ENCODE data around the gene IFITM1. TPM values are rescaled to one million over a fixed set of nuclear protein-coding genes. Genes with fewer than 3 reads are reported as not detected.

IFITM1 gene
- total and polyA plus RNA-seq, 8 donors: 10.0 to 54.5 (median 26.4) TPM

DNA sequence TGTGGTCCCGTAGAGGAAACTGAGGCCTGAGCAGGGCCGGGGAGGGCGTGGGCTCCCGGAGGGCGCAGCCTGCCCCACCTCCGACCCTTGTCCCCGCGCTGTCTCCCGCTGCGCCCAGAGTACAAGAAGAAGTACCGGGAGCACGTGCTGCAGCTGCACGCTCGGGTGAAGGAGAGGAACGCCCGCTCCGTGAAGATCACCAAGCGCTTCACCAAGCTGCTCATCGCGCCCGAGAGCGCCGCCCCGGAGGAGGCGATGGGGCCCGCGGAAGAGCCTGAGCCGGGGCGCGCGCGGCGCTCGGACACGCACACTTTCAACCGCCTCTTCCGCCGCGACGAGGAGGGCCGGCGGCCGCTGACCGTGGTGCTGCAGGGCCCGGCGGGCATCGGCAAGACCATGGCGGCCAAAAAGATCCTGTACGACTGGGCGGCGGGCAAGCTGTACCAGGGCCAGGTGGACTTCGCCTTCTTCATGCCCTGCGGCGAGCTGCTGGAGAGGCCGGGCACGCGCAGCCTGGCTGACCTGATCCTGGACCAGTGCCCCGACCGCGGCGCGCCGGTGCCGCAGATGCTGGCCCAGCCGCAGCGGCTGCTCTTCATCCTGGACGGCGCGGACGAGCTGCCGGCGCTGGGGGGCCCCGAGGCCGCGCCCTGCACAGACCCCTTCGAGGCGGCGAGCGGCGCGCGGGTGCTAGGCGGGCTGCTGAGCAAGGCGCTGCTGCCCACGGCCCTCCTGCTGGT lies 33.7 kb upstream of the IFITM1 start:
- FAIRE-seq (no peak), ATAC-seq (peak; percentile 75 to 89 (median 82)), DNase-seq (peak; percentile 54 to 92 (median 78))
- intact Hi-C loops (cut with DNase I): no loop called here
- H3K4me3 ChIP-seq: peak overlapping the region in 3 of 4 donors; percentile 10 to 41 (median 20)
- H3K4me1 ChIP-seq: peaks cover 0 to 20% (median 0%) of the 10 kb centered on the region in 3 donors
- TF ChIP-seq, protein P1, sequence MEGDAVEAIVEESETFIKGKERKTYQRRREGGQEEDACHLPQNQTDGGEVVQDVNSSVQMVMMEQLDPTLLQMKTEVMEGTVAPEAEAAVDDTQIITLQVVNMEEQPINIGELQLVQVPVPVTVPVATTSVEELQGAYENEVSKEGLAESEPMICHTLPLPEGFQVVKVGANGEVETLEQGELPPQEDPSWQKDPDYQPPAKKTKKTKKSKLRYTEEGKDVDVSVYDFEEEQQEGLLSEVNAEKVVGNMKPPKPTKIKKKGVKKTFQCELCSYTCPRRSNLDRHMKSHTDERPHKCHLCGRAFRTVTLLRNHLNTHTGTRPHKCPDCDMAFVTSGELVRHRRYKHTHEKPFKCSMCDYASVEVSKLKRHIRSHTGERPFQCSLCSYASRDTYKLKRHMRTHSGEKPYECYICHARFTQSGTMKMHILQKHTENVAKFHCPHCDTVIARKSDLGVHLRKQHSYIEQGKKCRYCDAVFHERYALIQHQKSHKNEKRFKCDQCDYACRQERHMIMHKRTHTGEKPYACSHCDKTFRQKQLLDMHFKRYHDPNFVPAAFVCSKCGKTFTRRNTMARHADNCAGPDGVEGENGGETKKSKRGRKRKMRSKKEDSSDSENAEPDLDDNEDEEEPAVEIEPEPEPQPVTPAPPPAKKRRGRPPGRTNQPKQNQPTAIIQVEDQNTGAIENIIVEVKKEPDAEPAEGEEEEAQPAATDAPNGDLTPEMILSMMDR (IDR thresholded peaks at IDR 0.05): no peak
- H3K27me3 ChIP-seq: peaks cover 0 to 32% (median 14%) of the 10 kb centered on the region in 4 donors
- H3K27ac ChIP-seq: no peak overlapping the region
- 1 to 3% methylated on average over 58 to 85 of the region's 85 CpGs for WGBS, 2 donors
- H3K36me3 ChIP-seq: no peaks in the 10 kb centered on the region
- no peaks in the 10 kb centered on the region for H3K9me3 ChIP-seq

DNA sequence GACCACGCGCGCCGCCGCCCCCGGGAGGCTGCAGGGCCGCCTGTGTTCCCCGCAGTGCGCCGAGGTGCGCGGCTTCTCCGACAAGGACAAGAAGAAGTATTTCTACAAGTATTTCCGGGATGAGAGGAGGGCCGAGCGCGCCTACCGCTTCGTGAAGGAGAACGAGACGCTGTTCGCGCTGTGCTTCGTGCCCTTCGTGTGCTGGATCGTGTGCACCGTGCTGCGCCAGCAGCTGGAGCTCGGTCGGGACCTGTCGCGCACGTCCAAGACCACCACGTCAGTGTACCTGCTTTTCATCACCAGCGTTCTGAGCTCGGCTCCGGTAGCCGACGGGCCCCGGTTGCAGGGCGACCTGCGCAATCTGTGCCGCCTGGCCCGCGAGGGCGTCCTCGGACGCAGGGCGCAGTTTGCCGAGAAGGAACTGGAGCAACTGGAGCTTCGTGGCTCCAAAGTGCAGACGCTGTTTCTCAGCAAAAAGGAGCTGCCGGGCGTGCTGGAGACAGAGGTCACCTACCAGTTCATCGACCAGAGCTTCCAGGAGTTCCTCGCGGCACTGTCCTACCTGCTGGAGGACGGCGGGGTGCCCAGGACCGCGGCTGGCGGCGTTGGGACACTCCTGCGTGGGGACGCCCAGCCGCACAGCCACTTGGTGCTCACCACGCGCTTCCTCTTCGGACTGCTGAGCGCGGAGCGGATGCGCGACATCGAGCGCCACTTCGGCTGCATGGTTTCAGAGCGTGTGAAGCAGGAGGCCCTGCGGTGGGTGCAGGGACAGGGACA lies 32.9 kb upstream of the IFITM1 start:
- no peaks in the 10 kb centered on the region for H3K9me3 ChIP-seq
- no peak for FAIRE-seq
- peak in 3 of 6 donors; percentile 9 to 79 (median 23) for DNase-seq
- TF ChIP-seq, protein P1 (IDR thresholded peaks at IDR 0.05): no peak
- WGBS, 2 donors: 10 to 11% methylated on average over 65 to 79 of the region's 79 CpGs
- H3K27ac ChIP-seq: no peak overlapping the region
- peak overlapping the region in 1 of 4 donors; percentile 41 for H3K4me3 ChIP-seq
- peaks cover 0 to 20% (median 0%) of the 10 kb centered on the region in 3 donors for H3K4me1 ChIP-seq
- no peaks in the 10 kb centered on the region for H3K36me3 ChIP-seq
- intact Hi-C loops (cut with DNase I): no loop called here
- ATAC-seq: peak in 3 of 4 donors; percentile 2 to 6 (median 4)
- H3K27me3 ChIP-seq: peaks cover 0 to 32% (median 14%) of the 10 kb centered on the region in 4 donors

DNA sequence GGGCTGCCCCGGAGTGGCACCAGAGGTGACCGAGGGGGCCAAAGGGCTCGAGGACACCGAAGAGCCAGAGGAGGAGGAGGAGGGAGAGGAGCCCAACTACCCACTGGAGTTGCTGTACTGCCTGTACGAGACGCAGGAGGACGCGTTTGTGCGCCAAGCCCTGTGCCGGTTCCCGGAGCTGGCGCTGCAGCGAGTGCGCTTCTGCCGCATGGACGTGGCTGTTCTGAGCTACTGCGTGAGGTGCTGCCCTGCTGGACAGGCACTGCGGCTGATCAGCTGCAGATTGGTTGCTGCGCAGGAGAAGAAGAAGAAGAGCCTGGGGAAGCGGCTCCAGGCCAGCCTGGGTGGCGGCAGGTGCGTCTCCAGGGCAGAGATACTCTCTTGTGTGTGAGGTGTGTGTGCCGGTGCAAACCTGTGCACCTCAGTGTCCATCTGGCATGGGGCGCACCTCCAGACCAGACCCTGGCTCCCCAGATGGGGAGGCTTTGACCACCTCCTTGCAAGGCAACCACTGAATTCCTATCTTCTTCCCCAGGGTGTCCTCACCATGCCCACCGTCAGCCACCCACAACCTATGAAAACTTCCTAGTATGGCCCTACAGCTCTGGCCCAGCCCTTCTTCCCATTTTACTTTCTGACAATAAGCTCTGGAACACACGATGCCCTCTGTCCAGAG lies 32.2 kb upstream of the IFITM1 start:
- Histone ChIP-seq H3K27me3 (peaks cover 0 to 32% (median 14%) of the 10 kb centered on the region in 4 donors), H3K4me3 (peak overlapping the region in 1 of 4 donors; percentile 41), H3K36me3 (no peaks in the 10 kb centered on the region), H3K4me1 (peaks cover 0 to 20% (median 0%) of the 10 kb centered on the region in 3 donors), H3K9me3 (no peaks in the 10 kb centered on the region), H3K27ac (no peak overlapping the region)
- FAIRE-seq (no peak), ATAC-seq (no peak), DNase-seq (peak in 2 of 6 donors; percentile 7 to 56)
- TF ChIP-seq, protein P1 (IDR thresholded peaks at IDR 0.05): no peak
- intact Hi-C loops (cut with DNase I): no loop called here
- 27 to 30% methylated on average over 24 to 26 of the region's 26 CpGs for WGBS, 2 donors

DNA sequence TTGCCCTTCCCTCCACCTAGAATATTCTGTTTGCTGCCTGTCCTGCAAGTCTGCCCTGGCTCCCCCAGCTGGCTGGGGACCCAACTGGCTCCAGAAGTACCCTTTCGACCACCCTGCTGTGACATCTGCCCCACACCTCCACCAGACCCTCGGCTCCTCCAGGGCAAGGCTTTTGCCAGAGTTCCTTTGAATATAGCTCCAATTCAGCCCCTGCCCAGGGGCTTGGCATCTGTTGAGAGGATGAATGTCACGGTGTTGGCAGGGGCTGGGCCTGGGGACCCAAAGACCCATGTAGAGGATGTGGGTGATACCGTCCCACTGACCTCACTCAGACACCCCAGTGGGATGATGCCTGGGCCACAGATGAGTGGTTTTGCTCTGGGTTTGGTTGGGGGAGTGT lies 31.7 kb upstream of the IFITM1 start:
- peaks cover 0 to 32% (median 14%) of the 10 kb centered on the region in 4 donors for H3K27me3 ChIP-seq
- H3K9me3 ChIP-seq: no peaks in the 10 kb centered on the region
- no peak overlapping the region for H3K27ac ChIP-seq
- FAIRE-seq (no peak), DNase-seq (peak in 3 of 6 donors; percentile 7 to 44 (median 30)), ATAC-seq (no peak)
- no peaks in the 10 kb centered on the region for H3K36me3 ChIP-seq
- peaks cover 0 to 20% (median 0%) of the 10 kb centered on the region in 3 donors for H3K4me1 ChIP-seq
- TF ChIP-seq, protein P1 (IDR thresholded peaks at IDR 0.05): no peak
- intact Hi-C loops (cut with DNase I): no loop called here
- H3K4me3 ChIP-seq: no peak overlapping the region
- WGBS, 2 donors: 62 to 71% methylated on average over 4 of the region's 4 CpGs
